Superior temporal gyrus (tissue), 1 donor: ENCODE data around the gene EDNRA.

Experiments used
- DNase-seq: peaks from one replicate; pipeline ENCODE4 v3.0.0-alpha.2; 2016; ENCODE audit errors: extremely low spot score

EDNRA gene

DNA sequence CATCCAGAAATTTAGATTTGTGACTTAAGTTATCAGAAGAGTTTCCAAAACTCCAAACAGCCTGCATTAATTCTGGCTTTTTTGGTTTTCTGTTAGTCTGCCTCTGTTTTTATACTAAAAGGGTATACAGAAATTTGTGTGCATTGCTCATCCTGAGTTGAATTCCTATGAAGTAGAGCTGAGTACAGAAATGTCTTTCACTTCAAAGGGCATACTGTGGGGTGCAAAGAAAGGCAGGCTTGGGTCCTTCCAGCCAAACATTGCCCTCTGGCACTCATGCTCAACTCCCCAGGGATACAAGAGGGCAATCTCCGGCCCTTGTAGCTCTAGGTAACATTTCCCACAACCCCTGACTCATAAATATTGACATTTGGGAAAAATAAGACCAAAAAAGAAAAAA, 108.7 kb downstream of the EDNRA start:
- peak; percentile 61 for DNase-seq

- DNase-seq, result peak; percentile 95
Measured at GRCh38 chr4:147590249-147590920, 109.5 kb downstream of the EDNRA start.

GRCh38 chr4:147591106-147591505, 110.2 kb downstream of the EDNRA start:
- no peak for DNase-seq

- DNase-seq, result no peak
Measured at GRCh38 chr4:147594107-147594506, 113.2 kb downstream of the EDNRA start.
